Measurements from ENCODE around the gene ALKBH5.

ALKBH5 gene

DNA sequence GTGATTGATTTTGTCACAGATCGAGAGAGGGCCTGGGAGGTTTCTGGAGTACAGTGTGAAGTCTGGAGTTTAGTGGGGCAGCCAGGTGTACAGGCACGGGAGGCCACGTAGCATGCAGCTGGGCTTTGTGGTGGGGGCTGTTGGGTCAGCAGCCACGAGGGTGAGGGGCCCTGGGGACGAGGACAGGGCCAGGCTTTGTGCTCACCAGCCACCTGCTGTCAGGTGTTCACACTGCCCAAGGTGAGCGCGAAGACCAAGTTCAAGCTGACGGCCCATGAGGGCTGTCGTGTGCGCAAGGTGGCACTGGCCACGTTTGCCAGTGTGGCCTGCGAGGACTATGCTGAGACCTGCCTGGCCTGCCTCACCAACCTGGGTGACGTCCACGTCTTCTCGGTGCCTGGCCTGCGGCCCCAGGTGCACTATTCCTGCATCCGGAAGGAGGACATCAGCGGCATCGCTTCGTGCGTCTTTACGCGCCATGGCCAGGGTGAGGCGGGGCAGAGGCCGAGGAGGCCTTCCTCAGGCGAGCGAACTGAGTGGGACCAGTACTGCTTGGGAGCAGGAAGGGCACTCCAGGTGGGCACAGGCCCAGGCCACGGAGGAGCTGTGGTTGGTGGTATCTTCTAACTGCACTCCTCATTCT is 57.7 kb downstream of the ALKBH5 start:
- Histone ChIP-seq H3K27ac (ENCODE audit: extremely low read depth, low read depth, low read length) (no peak overlapping the region), H3K4me1 (ENCODE audit: control insufficient read depth, insufficient read depth, low read length) (no peaks in the 10 kb centered on the region), H3K36me3 (ENCODE audit: control insufficient read depth in 2 of 2, insufficient read depth in 1 of 2, low read length in 2 of 2) (peaks cover 6 to 90% of the 10 kb centered on the region in 2 experiments; a peak in 2 of 3 replicates), H3K4me3 (ENCODE audit: low read depth, low read length) (no peak overlapping the region), H3K9me3 (ENCODE audit: control insufficient read depth, insufficient read depth, low read depth, low read length) (no peaks in the 10 kb centered on the region)
- ChIA-PET CTCF (no interaction called here), POLR2A (no interaction called here)
- TF ChIP-seq ZBTB48 (tag by site-specific recombination; IDR thresholded peaks at IDR 0.05) (no peak), ZNF366 (tag by site-specific recombination; conservative IDR thresholded peaks at IDR 0.05) (no peak), ZNF654 (tag by site-specific recombination; IDR thresholded peaks at IDR 0.05; ENCODE audit: low read depth) (no peak), ZNF660 (tag by site-specific recombination; IDR thresholded peaks at IDR 0.05) (no peak), ZNF302 (tag by site-specific recombination; IDR thresholded peaks at IDR 0.05; ENCODE audit: low read depth) (no peak), ZNF624 (tag by site-specific recombination; IDR thresholded peaks at IDR 0.05) (no peak), ZNF549 (tag by site-specific recombination; IDR thresholded peaks at IDR 0.05) (no peak), ZNF121 (tag by site-specific recombination; IDR thresholded peaks at IDR 0.05) (no peak), SP2 (tag by site-specific recombination; IDR thresholded peaks at IDR 0.05) (no peak), ZNF140 (tag by site-specific recombination; IDR thresholded peaks at IDR 0.05) (no peak), ZNF416 (tag by site-specific recombination; IDR thresholded peaks at IDR 0.05) (no peak), ZNF792 (tag by site-specific recombination; IDR thresholded peaks at IDR 0.05) (no peak), ZNF555 (tag by site-specific recombination; conservative IDR thresholded peaks at IDR 0.05) (no peak), ZFP69B (tag by site-specific recombination; IDR thresholded peaks at IDR 0.05) (no peak), ZNF132 (tag by site-specific recombination; IDR thresholded peaks at IDR 0.05; ENCODE audit: borderline replicate concordance) (no peak)
- TF ChIP-seq, protein P1, sequence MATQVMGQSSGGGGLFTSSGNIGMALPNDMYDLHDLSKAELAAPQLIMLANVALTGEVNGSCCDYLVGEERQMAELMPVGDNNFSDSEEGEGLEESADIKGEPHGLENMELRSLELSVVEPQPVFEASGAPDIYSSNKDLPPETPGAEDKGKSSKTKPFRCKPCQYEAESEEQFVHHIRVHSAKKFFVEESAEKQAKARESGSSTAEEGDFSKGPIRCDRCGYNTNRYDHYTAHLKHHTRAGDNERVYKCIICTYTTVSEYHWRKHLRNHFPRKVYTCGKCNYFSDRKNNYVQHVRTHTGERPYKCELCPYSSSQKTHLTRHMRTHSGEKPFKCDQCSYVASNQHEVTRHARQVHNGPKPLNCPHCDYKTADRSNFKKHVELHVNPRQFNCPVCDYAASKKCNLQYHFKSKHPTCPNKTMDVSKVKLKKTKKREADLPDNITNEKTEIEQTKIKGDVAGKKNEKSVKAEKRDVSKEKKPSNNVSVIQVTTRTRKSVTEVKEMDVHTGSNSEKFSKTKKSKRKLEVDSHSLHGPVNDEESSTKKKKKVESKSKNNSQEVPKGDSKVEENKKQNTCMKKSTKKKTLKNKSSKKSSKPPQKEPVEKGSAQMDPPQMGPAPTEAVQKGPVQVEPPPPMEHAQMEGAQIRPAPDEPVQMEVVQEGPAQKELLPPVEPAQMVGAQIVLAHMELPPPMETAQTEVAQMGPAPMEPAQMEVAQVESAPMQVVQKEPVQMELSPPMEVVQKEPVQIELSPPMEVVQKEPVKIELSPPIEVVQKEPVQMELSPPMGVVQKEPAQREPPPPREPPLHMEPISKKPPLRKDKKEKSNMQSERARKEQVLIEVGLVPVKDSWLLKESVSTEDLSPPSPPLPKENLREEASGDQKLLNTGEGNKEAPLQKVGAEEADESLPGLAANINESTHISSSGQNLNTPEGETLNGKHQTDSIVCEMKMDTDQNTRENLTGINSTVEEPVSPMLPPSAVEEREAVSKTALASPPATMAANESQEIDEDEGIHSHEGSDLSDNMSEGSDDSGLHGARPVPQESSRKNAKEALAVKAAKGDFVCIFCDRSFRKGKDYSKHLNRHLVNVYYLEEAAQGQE (tag by site-specific recombination; IDR thresholded peaks at IDR 0.05): no peak
- TF ChIP-seq, protein P2, sequence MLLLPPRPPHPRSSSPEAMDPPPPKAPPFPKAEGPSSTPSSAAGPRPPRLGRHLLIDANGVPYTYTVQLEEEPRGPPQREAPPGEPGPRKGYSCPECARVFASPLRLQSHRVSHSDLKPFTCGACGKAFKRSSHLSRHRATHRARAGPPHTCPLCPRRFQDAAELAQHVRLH (tag by site-specific recombination; IDR thresholded peaks at IDR 0.05): no peak
- TF ChIP-seq, protein P3, sequence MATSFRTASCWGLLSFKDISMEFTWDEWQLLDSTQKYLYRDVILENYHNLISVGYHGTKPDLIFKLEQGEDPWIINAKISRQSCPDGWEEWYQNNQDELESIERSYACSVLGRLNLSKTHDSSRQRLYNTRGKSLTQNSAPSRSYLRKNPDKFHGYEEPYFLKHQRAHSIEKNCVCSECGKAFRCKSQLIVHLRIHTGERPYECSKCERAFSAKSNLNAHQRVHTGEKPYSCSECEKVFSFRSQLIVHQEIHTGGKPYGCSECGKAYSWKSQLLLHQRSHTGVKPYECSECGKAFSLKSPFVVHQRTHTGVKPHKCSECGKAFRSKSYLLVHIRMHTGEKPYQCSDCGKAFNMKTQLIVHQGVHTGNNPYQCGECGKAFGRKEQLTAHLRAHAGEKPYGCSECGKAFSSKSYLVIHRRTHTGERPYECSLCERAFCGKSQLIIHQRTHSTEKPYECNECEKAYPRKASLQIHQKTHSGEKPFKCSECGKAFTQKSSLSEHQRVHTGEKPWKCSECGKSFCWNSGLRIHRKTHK (tag by site-specific recombination; IDR thresholded peaks at IDR 0.05): no peak
- TF ChIP-seq, protein P4, sequence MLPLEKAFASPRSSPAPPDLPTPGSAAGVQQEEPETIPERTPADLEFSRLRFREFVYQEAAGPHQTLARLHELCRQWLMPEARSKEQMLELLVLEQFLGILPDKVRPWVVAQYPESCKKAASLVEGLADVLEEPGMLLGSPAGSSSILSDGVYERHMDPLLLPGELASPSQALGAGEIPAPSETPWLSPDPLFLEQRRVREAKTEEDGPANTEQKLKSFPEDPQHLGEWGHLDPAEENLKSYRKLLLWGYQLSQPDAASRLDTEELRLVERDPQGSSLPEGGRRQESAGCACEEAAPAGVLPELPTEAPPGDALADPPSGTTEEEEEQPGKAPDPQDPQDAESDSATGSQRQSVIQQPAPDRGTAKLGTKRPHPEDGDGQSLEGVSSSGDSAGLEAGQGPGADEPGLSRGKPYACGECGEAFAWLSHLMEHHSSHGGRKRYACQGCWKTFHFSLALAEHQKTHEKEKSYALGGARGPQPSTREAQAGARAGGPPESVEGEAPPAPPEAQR (tag by site-specific recombination; IDR thresholded peaks at IDR 0.05): no peak
- TF ChIP-seq, protein P5, sequence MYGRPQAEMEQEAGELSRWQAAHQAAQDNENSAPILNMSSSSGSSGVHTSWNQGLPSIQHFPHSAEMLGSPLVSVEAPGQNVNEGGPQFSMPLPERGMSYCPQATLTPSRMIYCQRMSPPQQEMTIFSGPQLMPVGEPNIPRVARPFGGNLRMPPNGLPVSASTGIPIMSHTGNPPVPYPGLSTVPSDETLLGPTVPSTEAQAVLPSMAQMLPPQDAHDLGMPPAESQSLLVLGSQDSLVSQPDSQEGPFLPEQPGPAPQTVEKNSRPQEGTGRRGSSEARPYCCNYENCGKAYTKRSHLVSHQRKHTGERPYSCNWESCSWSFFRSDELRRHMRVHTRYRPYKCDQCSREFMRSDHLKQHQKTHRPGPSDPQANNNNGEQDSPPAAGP (tag by site-specific recombination; IDR thresholded peaks at IDR 0.05): no peak

All from HEK293 (cell line).